GM19324 (cell line): Measurements from ENCODE around the gene ATOH8.

Experiments used
- ATAC-seq: cut with Tn5 transposase; IDR thresholded peaks from one replicate; pipeline ENCODE4 v1.9.1; 2021; ENCODE audit warnings: mild to moderate bottlenecking, moderate library complexity; ENCODE audit not compliant: unreplicated experiment, low FRiP score

Gene ATOH8

DNA sequence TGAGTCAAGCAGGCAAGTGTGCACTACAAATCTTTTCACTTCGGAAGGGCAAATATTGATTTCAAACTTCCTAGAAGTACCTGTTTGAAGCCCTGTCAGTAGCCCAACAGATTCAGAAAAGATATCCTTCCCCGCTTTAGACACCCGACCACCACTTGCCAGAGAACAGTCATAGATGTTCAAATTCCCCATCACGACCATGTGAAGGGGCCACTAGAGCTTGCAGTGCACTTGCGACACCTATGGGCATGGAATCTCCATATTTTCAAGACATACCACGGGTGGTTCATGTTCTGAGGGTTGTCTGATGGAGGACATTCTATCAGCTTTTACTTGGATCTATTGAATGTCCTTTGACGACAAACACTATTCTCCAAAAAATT is 35.8 kb upstream of the ATOH8 start:
- no peak for ATAC-seq

DNA sequence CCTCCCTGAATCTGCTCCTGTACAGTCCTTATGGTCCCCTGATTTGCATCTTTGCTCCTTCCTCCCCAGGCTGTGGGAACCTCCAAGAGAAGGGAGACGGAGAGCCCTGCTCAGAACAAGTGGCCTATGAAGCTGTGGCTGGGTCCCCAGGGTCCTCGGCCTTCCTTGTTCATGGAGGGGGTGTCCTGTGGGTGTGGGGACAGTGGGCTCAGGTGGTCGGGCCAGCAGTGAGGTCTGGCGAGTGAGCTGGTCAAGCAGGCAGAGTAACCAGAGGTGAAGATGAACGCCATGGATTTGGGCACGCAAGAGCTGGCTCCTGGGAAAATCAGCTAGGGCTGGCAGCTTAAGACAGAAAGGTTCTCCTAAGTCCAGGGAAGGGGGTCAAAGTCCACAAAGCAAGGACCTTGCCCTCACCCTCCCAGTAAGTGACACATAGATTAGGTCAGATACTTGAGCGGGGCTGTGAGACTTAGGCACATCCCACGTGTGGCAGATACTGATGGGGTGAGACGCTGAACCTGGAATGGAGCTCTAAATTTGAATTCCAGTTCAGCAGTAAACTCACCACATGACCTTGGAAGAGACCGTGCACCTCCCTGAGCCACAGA is 34.8 kb upstream of the ATOH8 start:
- ATAC-seq: no peak

DNA sequence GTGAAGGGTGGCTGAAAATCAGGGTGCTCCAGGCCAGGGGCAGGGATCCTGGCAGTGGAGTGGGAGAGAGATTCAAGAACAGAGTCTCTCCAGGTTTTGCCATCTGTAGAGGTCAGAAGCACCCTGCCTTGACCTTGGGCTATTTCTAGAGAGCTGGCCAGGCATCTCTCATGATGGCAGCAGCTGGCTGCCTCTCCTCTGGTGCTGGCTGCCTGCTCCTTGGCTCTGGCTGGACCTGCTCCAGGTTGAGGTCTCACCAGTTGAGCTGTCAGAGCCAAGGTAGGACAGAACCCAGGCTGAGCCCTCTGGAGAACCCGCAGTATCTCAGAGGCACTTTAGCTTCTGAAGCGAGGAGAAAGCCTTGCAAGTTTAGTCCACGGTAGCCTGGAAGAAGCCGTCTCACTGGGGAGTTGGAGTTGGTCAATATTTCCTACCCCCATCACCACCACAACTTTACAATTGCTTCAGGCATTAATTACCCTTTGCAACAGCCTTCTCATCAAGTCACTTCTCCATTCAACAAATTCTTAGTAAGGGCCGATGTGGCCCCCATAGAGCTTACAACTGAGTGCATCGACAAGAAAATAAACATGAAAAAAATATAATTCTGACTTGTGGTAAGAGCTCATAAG is 34.1 kb upstream of the ATOH8 start:
- no peak for ATAC-seq

DNA sequence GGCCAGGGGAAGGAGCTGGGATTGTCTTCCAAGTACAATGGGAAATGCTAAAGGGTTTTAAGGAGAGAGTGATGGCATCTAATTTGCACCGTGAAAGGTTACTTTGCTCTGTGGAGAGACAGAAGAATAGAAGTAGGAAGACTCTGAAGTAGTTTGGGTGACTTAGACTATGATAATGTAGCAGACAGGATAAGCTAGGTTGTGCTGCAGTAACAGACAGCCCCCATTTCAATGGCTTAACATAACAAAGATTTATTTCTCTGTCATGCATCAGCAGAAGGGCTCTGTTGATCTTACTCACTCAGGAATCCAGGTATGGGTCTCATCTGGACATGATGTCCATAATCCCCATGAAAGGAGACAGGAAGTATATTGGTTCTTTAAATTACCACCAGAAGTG is 33.3 kb upstream of the ATOH8 start:
- ATAC-seq: no peak

DNA sequence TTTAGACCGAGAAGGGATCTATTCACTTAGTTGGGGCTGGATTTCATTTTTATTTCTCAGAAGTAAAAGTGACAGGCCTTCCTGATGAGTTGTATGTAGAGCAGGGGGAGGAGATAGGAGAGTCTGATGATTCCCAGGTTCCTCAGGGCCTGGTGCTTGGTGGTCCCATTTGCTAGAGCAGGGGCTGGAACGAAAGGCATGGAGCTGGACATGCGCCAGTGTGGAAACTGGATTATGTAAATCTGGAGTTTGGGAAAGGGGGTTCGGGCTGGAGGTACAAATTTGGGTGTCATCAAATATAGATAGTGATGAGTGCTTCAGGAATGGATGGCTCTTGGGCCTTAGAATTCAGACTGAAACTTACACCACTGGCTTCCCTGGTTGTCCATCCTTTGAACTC is 32.1 kb upstream of the ATOH8 start:
- ATAC-seq: no peak

DNA sequence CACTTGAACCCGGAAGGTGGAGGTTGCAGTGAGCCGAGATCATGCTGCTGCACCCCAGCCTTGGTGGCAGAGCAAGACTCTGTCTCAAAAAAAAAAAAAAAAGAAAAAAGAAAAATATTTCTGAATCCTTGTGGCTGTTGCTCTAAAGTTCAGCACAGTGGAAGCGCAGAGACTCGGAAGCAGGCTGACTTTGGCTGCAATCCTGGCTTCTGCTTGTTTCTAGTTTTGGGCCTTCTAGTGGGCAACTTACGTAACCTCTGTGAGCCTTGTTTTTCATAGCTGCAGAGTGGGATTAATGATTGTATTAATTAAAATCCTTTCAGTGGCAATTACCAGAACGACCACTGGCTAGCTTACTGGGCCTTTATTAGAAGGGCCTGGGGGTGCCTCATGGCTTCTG is 31.3 kb upstream of the ATOH8 start:
- ATAC-seq: no peak

DNA sequence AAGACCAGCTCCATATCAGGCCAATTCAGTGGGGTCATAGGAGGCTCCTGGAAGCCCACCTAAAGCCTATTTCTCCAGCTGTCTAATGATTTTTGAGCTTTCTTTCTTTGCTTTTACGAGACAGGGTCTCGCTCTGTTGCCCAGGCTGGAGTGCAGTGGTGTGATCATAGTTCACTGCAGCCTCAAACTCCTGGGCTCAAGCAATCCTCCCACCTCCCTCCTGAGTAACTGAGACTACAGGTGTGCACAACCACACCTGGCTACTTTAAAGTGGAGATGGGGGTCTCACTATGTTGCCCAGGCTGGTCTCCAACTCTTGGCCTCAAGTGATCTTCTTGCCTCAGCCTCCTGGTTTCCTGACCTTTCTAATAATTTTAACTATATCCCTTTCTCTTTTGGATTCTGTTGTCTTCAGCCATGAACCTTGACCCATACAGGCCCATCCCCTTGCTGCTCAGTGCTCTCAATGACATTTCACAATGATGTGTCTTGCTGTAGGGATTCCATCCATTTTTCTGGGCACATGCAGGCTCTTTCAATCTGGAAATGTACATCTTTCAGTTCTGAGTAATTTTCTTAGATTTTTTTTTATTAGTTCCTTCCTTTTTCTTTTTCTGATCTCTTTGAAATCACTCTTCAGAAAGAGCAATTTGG is 30.0 kb upstream of the ATOH8 start:
- no peak for ATAC-seq

DNA sequence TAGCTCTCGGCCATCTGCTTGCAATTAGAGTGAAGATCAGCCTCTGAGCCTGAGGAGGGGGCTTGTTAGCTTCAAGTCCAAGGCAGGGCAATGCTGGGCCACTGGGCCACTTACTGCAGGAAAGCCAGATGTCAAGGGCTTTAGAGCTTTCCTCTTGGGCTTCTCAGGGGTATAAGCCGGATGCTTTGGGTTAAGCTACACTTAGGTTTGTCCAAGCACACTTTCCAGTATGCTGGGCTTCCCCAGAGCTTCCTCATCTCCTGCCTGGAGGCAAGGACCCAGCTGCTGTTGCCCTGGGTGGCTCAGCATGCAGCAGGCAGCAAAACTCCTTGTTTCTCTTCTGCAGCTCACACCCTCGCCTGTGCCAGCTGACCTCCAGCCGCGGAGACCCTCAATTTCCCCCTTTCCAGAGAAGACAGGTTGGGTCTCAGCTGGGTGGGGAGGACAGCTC is 29.0 kb upstream of the ATOH8 start:
- no peak for ATAC-seq

DNA sequence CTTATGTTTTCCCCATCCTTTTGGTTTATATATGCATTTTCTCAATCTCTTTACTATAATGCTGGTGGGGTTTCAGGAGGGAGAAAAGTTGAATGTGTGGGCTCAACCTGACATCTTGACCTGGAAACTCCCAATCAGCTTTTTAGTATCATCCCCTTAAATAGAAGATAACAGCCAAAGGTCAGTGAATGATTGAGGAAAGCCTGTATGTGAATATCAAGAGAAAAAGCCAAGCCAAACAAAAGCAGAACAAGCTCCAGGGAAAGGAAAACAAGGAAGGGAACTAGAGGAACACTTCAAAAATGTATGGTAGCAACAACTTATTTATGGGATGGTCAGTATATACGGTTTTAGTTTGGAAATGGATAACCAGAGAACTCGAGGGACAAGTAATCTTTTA is 28.3 kb upstream of the ATOH8 start:
- ATAC-seq: no peak

DNA sequence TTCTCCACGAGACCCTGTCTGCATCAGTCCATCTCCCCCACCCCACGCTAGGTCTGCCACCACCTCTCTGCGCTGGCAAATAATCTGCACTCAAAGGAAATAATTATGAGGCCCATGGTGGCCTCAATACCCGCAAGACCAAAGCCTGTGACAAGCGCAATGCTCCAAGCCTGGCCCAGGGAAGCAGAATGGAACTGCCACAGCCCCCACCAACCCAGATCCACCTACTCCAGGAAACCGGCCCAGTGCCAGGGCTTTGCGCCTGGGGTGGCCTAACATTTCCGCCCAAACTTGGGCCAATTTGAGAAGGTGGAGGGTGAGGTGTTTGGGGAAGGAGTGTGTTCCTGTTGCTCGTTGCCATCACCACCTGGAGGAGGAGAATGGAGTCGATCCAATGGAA is 26.0 kb upstream of the ATOH8 start:
- no peak for ATAC-seq

DNA sequence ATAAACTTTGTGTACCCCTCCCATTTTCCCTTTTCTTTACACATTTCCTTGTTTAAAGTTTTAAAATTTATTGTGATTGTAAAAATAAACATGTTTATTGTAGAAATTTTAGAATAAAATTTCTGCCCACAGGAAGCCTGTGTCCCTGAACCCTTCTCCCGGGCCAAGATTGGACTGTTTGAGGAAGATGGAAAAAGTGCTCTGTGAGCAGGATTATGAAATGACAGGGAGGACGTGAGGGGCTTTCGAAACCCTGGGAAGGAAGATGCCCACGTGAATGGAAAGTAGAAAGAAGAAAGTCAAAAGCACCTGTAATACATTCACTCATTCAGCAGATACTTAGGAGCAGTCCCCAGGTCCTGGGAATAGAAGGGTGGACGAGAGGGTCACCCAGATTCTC is 25.4 kb upstream of the ATOH8 start:
- ATAC-seq: no peak

DNA sequence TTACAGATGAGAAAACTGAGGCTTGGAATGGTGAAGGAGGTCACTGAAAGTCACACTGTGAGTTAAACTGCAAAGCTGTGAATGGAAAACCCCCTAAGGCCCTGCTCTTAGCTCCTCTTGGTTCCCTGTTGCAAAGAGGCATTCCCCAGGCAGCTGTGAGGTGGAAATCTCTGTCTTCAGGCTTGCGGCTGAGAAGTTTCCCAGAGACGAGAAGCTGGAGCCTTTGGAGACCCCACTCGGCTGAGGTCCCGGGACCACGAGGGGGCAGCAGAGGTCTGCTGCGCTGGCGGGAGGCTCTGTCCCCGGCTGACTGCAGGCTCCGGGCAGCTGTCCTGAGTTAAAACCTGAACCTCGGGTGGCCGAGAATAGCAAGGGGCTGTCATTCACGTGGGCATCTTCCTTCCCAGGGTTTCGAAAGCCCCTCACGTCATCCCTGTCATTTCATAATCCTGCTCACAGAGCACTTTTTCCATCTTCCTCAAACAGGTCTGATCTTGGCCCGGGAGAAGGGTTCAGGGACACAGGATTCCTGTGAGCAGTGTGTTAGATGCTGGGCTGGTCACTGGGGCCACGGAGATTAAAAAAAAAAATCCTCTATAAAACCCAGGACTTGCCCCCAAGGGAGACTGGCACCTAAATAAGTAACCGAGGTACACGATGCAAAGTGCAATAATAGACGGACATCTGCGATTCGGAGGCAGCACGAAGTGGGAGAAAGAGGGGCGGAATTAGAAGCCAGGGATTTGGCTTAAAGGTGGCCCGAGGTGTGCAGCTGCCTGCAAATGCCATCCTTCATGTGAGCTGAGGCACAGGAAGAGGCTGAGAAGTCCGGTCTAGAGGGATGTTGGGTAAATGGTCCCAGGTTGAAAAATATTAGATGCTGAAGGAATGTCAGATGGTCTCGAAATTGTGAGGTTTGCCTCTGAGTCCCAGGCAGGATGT is 24.6 kb upstream of the ATOH8 start:
- peak; percentile 76 for ATAC-seq

DNA sequence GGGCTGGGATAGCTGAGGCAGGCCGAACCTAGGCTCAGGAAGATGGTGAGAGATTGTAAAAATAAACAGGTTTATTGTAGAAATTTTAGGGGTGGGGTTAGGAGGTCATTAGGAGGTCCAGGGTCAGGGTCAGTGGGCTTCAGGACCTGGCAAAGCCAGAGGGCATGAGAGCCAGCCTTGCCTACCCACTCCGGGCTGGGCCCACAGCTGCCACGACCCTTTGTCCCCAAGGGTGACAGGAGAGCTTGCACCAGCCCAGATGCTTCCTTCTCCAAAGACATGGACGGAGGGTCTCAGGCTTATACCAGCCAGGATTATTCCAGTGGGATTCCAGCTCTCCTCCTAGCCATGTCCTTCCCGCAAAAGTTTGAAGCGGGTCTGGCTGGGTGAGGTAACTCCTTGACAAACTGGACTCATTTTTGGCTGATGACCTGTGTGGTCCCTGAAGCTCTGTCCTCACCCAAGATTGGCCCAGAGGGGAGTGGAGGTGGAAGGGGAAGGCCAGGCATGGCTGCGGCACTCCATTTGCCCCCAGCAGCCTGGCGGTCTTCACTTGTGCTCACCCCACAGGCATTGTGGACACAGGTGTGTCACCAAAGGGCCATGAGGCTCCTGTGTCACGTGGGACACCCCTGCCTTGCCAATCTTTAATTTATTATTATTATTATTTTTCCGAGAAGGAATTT is 23.8 kb upstream of the ATOH8 start:
- no peak for ATAC-seq

DNA sequence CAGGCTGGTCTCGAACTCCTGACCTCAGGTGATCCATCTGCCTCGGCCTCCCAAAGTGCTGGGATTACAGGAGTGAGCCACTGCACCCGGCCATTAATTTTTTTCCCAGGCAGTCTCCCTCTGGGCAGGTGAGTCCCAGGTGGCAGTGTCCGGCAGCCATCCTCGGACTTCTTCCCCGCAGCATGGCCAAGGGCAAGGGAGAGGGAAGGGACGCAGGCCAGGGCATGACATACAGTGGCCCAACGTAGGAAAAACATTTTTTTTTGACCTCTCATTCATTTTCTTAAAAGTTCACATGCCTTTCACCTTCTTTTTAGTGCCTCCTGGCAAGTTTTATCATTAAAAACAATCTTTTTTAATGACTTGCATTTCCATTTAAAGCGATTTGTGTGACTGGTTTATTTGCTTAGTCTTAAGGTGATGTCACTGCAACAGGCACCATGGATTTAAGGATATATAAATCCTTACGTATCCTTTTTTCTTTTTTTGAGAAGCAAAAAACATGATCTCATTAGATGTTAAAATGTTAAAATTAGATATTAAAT is 23.0 kb upstream of the ATOH8 start:
- ATAC-seq: no peak

DNA sequence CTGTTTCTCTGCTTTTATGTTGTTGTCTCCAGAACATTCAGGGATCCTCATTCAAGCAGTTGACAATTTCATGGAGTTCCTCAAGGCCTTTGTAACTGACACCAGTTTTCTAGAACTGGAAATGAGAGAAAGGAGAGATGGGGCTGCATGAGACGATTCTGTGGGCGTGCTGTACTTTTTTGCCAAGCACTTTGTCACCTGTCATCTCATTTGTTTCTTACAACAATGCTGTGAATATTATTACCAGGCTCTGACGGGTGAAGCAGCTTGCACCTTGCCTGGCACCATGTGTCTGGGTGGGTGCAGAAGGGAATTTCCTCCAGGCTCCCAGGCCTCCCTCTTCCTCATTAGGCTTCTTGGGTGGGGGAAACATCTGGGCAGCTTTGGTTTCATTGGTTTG is 22.2 kb upstream of the ATOH8 start:
- no peak for ATAC-seq

DNA sequence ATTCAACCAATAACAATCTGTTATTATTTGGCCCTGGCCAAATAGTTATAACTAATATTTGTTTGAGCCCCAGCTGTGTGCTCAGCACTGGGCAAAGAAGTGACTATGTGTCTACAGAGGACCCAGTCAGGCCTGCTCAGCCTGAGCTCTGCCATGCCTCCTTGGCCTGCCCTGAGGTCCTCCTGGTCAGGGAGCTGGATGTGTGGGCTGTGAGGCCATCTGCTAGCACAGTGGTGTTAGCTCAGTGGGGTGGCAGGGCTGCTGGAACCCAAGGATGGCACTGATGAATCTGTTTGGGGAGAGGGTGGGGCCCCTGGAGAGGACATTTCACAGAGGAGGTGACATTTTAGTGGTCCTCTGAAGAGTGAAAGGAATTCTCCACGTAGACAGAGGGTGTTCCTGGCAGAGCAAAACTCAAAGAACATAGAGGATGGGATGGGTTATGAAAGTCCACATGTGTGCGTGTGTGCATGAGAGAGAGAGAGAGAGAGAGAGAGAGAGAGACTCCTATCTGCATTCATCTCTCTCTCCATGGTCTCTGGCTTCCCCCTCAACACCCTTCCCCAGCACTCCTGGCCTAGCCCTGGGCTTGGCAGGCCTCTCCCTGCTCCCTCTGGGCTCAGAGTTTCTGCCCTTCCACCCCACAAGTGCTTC is 21.2 kb upstream of the ATOH8 start:
- no peak for ATAC-seq

DNA sequence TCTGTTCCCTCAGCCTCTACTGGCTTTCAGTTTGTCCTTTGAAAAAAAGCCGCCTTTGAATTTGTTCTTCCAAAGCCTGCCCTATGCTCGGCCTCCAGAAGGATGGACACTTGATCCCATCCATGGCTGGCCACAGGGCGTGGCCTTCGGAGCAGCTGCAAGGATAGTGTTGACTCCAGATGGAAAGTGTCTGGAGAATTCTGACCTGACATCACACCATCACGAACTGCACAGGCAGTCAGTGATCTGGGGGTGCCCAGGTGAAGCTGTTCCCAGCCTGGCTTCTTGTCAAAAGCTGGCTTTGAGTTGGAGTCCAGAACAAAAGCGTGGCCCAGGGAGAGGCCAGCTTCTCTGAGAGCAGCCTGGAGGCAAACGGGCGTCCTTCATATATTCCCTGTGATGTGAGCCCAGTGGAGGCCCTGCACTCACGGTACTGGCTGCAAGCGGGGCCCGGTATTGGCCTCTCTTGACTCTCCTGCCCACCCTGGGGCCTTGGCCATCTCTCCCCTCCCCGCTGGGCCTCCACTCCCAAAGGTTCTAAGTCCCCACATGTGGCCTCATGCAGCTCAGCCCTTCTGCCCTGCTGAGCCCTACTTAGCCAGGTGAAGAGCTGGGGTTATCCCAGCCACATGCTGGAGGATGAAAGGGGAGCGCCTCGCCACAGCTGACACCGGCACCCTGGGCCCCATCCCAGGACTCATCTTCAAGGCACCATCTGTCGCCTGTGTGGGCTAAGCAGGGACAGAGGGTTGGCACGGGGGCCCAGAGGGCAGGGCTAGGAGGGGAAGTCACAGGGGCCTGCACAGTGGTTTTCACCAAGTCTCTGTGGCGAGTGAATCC is 20.4 kb upstream of the ATOH8 start:
- ATAC-seq: no peak

DNA sequence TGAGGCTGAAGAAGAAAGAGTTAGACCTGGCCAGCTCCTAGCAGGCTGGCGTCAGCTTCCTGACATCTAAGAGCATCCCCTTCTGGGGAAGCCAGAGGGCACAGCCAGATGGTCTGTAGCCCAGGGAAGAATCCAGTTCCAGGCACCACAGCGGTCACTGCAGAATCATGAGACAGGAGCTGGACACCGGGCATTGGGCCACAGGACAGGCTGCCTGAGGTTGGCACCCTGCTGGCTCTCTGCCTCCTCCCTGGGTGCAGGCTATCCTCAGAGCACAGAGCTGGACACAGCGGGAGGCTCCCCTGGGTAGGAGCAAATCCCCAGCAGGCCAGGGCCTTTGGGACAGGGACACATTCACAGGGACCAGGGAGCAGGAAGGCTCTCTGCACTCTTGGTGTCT is 19.8 kb upstream of the ATOH8 start:
- no peak for ATAC-seq
